NCI-H2196 (cell line): ENCODE data around the gene ZG16B.

Experiments
- DNase-seq: peaks from one replicate; lab custom pipeline; 2025; ENCODE audit not compliant: unreplicated experiment; lab: John Stamatoyannopoulos, UW

Gene ZG16B

DNA sequence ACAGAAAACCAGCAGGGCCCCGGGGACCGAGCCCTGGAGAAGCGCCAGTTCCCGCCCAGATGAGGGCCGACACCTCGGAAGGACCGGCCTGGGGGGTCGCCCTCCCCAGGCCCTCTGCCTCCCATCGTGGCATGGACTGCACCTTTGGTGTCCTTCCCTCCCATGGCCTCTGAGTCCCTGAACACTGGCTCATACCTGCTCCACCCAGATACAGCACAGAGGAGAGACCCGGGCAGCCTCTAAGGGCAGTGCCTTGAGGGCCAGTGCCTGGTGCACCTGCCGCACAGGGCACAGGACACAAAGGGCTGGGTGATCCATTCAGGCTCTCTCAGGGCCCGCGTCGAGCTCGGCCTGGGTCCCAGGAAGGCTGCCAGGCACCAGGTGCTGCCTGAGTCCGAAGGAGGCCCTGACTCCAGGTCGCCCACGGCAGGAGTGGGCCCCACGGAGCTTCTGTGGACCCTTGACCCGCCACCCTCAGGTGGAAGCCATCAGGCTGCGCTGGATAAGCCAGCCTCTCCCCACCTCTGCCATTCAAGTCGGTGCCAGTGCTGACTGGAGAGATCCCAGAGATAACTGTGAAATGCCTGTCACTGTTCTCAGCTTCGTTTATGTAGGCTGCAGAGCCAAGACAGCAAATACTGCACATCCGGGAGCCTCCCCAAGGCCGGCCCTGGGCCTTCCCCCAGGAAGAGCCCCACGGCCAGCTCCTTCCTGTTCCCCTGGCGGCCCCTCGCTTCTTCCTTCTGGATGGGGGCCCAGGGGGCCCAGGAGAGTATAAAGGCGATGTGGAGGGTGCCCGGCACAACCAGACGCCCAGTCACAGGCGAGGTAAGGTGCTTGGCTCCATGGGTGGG is at the start of gene ZG16B:
ZG16B (plus strand) TSS at position 803 of the 854 bp plus-strand sequence. CDS start 139 bp downstream, outside the sequence.
- DNase-seq: peak; percentile 72

DNA sequence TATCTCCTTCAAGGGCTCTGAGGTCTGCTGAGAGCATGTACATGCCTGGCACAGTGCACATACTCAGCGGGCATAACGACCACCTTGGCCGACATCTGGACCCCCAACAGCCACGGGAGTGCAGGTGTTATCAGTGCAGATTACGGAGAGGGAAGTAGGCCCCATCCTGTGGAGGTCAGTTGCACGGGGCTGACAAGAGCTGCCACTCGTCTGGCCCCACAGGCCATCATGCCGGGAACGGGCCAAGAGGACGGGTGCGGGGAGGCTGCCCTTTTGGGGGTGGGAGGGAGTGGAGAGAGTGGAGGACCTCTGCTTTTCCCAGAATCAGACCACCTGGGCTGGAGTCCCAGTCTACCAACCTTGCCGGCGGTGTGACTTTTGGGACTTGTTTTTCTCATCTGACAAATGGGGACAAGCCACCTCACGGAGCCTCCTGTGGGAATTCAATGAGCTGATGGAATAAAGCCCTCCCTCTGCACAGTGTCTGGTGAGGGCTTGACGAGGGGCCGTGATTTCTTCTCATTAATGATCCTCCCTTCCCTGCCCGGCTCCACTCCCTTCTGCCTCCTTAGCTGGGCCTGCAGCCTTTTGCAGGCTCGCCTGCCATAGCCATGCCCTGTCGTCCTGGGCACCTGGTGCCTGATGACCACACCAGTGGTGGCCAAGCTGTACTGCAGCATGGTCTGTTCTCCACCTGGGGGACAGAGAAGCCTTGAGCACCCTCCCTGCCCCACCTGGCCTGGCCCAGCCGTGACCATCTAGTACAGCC is 47.3 kb upstream of the ZG16B start:
- no peak for DNase-seq

GRCh38 chr16:2783581-2784357 is 46.3 kb upstream of the ZG16B start:
- DNase-seq: no peak

DNA sequence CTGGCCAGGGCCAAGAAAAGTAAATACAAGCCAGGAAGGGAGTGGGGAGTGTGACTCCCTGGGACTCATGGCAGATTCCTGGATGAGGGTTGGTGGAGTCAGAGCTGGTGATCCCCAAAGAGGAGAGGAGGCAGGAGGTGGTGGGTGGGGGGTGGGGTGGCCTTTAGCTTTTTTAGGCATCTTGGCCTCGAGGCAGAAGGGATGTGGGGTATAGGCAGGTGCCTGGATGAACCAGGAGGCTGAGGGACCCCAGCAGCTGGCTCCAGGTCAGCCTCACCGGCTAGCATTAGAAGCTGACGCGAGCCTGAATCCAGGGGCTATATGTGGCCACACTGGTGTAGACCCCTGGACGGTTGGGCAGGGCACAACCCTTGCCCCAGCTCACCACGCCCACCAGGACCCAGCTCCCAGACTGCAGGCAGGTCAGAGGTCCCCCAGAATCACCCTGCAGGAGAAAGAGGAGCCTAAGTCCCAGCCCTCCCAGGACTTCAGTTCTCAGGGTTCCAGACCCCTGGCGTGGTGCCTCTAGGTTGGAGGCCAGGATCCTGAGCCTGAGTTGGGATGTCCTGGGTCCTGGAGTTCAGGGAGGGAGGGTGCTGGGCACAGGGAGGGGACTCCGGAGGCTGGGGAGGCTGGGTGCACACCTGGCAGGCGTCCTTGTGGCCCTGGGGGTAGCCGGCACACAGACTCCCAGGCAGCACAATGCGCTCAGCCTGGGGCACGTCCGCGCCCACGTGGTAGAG is 45.6 kb upstream of the ZG16B start:
- DNase-seq: no peak

DNA sequence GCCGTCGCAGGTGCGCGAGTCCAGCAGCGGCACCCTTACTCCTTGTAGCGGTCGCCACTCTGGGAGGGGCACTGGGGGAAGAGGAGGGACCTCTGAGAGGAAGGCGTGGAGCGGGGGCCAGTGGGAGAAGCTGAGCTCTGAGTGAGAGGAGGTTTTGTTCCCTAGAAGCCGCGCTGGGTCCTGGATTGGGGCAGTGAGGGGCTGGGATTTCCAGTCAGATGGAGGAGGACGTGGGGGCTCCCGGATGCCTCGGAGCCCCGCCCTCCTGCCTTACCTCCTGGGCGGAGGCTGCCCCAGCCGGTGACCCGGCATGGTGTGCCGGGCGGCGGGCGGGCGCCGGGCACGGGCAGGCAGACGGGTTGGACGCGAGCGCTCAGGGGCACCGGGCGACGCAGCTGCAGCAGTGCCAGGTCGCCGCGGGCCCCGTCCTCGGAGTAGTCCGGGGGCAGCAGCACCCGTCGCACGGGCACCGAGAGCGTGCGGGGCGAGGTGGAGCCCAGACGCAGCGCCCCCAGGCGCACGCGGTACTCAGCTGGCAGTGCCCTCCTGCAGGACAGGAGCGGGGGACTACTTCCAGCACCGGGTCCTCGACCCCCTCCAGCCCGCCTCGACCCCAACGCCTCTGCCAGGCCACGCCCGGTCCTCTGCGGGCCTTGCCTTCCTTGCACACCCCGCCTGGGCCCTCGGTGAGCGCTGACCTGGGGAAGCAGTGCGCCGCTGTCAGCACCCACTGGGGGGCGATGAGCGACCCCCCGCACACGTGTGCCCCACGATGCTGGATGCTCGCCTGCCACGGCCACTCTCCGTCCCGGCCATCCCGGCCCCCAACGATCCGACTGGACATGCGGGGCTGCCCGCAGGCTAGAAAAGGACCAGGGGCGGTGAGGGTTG is 44.8 kb upstream of the ZG16B start:
- DNase-seq: peak; percentile 56

DNA sequence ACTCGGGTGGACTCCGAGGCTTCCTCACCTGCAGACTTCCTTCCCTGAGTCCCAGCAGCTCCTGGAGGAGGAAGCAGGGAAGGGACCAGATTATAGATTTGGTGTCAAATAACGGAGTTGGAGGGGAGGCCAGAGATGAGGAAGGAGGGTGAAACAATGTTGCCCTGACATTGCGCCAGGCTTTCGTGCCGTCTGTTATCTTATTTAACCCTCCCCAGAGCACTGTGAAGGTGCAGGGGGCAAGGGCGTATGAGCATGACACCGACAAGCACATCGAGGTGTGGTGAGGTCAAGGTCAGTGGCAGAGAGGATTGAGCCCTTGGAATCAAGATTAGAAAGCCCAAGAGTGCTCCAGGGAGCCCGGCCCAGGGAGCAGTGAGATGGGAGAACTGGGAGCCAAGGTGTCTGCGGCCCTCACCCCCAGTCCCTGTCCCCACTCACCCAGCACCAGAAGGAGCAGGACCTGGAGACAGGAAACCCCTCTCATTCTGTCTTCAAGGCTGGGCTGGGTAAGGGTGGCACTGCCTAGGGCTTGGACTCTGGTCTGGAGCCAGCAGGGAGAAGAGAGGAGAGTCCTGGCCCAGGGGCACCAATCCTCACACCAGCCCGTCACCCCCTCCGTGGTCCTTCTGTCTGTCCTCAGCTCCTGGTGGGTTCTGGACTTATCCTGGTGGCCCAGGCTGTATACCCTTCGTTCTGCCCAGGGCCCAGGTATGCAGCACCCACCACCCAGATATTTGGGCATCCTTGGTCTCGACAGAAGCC is 43.9 kb upstream of the ZG16B start:
- no peak for DNase-seq

GRCh38 chr16:2786826-2787151 is 43.3 kb upstream of the ZG16B start:
- no peak for DNase-seq

DNA sequence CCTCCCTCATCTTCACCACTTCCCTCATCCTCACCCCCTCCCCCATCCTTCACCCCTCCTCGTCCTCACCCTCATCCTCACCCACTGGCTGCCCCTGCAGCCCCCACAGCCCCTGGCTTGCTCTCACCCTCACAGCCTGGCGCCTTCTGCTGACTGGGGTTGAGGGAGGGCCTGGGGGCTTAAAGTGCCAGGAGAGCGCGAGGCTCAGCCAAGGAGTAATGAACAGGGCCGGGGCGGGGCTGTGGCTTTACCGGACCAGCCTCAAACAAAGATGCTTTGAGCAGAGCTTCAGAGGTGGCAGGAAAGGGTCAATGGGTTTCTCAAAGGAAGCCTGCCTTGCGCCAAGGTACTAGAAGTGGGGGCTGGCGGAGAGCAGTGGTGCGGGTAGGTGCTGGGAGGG is 42.7 kb upstream of the ZG16B start, which contains the start of gene PRSS33:
PRSS33 (minus strand) TSS at position 155 of the 400 bp plus-strand sequence. CDS start 1,013 bp downstream, outside the sequence.
- DNase-seq: no peak

GRCh38 chr16:2787961-2788360 is 42.1 kb upstream of the ZG16B start:
- DNase-seq: no peak

DNA sequence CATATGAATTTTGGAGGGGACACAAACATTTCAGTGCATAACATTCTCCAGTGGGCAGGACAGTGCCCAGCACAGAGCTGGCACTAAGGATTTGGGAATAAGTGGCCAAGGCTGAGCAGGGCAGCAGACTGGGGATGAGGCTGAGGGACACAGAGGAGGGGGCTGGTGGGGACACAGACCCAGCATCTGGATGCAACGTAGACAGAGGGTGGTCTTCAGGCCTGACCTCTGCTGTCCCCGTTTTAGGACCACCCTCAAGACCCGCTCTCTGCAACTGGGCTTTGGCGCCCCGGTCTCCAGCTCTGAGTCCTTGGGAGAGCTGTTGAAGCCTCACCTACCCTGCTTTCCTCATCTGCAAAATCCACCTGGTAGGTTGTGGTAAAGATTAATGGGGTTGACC is 39.5 kb upstream of the ZG16B start:
- no peak for DNase-seq

DNA sequence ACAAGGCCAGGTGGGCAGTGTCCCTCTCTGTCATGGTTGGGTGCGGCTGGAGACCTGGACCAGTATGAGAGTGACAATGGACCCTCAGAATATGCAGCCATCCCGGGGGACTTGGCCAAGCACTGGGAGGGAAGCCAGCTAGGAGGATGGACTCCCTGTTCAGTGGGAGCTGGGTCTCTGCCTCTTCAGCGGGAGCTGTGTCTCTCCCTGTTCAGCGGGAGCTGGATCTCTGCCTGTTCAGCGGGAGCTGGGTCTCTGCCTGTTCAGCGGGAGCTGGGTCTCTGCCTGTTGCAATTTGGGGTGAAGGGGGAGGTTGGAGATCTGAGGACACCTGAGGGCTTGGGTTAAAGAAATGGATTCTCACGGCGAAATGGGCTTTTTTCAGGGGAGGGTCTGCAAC is 38.9 kb upstream of the ZG16B start:
- no peak for DNase-seq

DNA sequence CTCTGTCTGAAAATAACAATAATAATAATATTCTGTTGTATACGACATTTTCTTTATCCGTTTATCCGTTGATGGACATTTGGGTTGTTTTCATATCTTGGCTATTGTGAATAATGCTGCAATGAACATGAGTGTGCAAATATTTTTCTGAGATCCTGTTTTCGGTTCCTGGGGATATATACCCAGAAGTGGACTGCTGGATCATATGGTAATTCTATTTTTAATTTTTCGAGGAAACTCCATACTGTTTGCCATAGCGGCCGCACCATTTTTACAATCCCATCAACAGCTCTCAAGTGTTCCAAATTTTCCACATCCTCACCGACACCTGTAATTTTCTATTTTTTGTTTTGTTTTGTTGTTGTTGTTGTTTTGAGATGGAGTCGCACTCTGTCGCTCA is 37.2 kb upstream of the ZG16B start:
- no peak for DNase-seq

- DNase-seq: no peak
Measured at GRCh38 chr16:2795395-2796143, 34.5 kb upstream of the ZG16B start.

DNA sequence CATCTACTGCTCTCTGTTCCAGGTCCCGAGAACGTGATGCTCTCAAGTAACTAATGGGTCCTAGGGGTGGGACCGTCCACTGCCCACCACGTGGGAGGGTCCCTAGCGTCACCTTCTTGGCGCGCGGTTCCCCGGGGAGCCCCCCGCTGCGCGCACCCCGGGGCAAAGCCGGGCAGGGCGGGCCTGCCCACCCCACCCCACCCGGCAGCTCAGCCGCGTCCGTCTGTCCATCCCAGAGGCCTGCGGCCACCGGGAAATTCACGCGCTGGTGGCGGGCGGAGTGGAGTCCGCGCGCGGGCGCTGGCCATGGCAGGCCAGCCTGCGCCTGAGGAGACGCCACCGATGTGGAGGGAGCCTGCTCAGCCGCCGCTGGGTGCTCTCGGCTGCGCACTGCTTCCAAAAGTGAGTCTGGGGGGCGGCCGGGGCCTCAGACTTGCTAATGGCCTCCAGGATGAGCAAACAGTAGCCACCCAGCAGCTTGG is 31.3 kb upstream of the ZG16B start:
- DNase-seq: no peak

GRCh38 chr16:2799205-2799858 is 30.8 kb upstream of the ZG16B start:
- DNase-seq: no peak

DNA sequence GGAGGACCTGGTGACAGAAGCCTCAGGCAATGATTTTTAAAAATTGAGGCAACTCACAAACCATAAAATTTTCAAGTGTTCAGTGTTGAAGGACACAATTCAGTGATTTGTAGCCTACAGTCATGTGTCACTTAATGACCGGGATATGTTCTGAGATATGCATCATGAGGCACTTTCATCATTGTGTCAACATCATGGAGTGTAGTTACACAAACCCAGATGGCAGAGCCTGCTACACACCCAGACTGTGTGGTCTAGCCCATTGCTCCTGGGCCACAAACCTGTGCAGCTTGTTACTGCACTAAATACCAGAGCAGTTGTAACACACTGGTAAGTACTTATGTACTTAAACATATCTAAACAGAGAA is 30.3 kb upstream of the ZG16B start:
- DNase-seq: peak; percentile 33

DNA sequence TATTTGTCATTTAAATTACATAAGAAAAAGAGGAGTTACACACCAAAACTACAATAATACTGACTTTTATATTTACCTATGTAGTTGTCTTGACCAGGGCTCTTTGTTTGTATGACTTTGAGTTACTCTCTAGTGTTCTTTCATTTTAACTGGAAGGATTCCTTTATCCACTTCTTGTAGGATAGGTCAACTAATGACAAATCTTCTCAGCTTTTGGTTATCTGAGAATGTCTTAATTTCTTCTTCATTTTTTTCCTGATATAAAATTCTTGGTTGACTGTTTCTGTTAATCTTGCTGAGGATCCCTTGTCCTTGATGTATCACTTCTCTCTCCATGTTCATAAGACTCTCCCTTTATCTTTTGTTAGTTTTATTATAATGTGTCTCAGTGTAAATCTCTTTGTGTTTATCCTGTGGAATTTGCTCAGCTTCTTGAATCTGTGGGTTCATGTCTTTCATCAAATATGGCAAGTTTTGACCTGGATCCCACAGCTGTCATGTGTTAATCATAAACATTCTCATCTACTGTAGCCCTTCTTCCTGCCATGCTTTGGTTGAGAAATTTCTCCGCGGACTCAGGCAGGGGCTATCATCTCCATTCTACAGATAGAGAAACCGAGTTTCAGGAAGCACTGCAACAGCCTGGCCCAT is 26.4 kb upstream of the ZG16B start:
- no peak for DNase-seq
